Gastrocnemius medialis (tissue), 4 donors: ENCODE results near the gene HOXA6. TPM values are rescaled to one million over a fixed set of nuclear protein-coding genes. Genes with fewer than 3 reads are reported as not detected.

Experiments
- ATAC-seq, 2 donors: fragments of 150-250 bp; one replicate each; pipeline ENCODE4 v1.9.1; 2016
- DNase-seq, 2 donors: peaks; one replicate each; pipeline ENCODE4 v3.0.0-alpha.2; 2019
- H3K27ac ChIP-seq, 4 donors: fragments of 200-600 bp; sonication (generic); 1 replicate in 1 of 4; 2 replicates in 3 of 4; pipeline ENCODE4 v1.5.1; 2016 to 2018; ENCODE audit warnings: mild to moderate bottlenecking in 2 of 4, moderate library complexity in 1 of 4
- H3K27me3 ChIP-seq, 3 donors: fragments of 200-600 bp; sonication (generic) in 2 of 3; 1 replicate in 1 of 3; 2 replicates in 2 of 3; pipeline versions ENCODE4 v1.5.1 to v1.6.0; 2016 to 2019; ENCODE audit warnings: mild to moderate bottlenecking in 1 of 3, moderate library complexity in 1 of 3
- H3K36me3 ChIP-seq, 2 donors: fragments of 200-600 bp; sonication (generic) in 1 of 2; one replicate each; pipeline ENCODE4 v1.5.1; 2017 to 2018
- H3K4me1 ChIP-seq, 2 donors: fragments of 200-600 bp; sonication (generic) in 1 of 2; one replicate each; pipeline ENCODE4 v1.5.1; 2016 to 2017; ENCODE audit warnings: mild to moderate bottlenecking in 2 of 2
- H3K4me3 ChIP-seq, 4 donors: fragments of 200-600 bp; sonication (generic) in 3 of 4; 1 replicate in 1 of 4; 2 replicates in 3 of 4; pipeline ENCODE4 v1.5.1; 2016 to 2019; ENCODE audit warnings: mild to moderate bottlenecking in 2 of 4
- H3K9me3 ChIP-seq, 3 donors: fragments of 200-600 bp; sonication (generic) in 2 of 3; 1 replicate in 1 of 3; 2 replicates in 2 of 3; pipeline ENCODE4 v1.5.1; 2016 to 2019
- POLR2A ChIP-seq, 2 donors: fragments of 450-650 bp; IDR thresholded peaks; one replicate each; pipeline ENCODE4 v1.6.1; 2017; ENCODE audit warnings: antibody characterized with exemption in 2 of 2, mild to moderate bottlenecking in 2 of 2, moderate library complexity in 2 of 2
- in situ Hi-C, 4 donors: fragments of 200-750 bp; cut with MboI; loops; one replicate each; pipeline versions ENCODE4 v1.15.0 to v1.8.0; 2017; ENCODE audit warnings: low sequenced_read_pairs in 4 of 4
- intact Hi-C: fragments of 100-400 bp; cut with DNase I; formaldehyde crosslinking; loops from one replicate; pipeline ENCODE4 v1.15.1; 2023; ENCODE audit warnings: low total_unique reads
- total RNA-seq, 4 donors: library from RNA; depleted of rRNA; stranded (reverse); fragments of >200 nt; gene quantifications; one replicate each; pipeline versions ENCODE4 v1.1.0 to v1.2.3, GENCODE V29; 2016
- TF ChIP-seq, protein P1 (sequence below), 5 experiments: fragments of 450-650 bp in 3 of 5; fragments of 200-600 bp in 2 of 5; sonication (generic) in 2 of 5; IDR thresholded peaks in 4 of 5; conservative IDR thresholded peaks in 1 of 5; 1 replicate in 4 of 5; 2 replicates in 1 of 5; pipeline ENCODE4 v1.5.1; 2016 to 2019; ENCODE audit warnings: antibody characterized with exemption in 5 of 5, mild to moderate bottlenecking in 3 of 5, moderate library complexity in 3 of 5

Gene HOXA6
- total RNA-seq, 4 donors from 2014 or later: 2.6 to 5.6 (median 4.2) TPM

DNA sequence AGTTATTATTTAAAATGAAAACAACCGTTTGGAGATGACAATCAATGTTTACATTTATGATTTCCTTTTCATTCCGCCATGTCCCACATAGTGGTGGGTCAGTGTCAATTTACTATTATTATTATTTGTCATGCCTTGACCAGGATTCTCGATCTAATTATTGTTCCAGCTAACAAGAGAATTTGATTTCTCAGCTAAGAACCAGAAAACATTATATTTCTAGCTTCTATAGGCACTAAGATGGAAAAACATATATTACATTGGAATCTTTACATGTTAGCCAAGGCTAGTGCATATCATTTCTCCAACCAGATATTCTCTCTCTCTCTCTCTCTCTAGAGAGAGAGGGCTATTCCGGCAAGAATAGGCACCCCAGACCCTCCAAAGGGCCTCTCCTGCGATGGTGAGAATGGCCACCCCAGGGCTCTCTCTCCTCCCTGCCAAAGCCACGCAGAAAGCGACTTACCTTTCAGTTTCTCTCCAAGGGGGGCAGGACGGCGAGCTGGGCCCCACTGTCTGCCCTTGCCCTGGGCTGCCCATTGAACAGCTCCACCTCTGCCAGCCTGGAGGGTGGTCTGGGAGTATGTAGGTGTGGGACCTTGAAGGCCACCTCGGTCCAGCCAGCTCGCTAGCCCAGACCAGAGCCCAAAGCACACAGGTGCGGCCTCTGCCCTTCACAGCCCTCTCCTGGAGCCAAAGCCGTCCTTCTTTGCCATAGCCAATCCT, 2.4 kb upstream of the HOXA6 start:
- H3K27me3 ChIP-seq: no peaks in the 10 kb centered on the region
- TF ChIP-seq POLR2A (IDR thresholded peaks at IDR 0.05): no peak
- TF ChIP-seq, protein P1, sequence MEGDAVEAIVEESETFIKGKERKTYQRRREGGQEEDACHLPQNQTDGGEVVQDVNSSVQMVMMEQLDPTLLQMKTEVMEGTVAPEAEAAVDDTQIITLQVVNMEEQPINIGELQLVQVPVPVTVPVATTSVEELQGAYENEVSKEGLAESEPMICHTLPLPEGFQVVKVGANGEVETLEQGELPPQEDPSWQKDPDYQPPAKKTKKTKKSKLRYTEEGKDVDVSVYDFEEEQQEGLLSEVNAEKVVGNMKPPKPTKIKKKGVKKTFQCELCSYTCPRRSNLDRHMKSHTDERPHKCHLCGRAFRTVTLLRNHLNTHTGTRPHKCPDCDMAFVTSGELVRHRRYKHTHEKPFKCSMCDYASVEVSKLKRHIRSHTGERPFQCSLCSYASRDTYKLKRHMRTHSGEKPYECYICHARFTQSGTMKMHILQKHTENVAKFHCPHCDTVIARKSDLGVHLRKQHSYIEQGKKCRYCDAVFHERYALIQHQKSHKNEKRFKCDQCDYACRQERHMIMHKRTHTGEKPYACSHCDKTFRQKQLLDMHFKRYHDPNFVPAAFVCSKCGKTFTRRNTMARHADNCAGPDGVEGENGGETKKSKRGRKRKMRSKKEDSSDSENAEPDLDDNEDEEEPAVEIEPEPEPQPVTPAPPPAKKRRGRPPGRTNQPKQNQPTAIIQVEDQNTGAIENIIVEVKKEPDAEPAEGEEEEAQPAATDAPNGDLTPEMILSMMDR (IDR thresholded peaks at IDR 0.05 in 4 of 5, conservative IDR thresholded peaks at IDR 0.05 in 1 of 5): no peak
- peaks cover 0 to 8% of the 10 kb centered on the region in 2 donors for H3K36me3 ChIP-seq
- peak overlapping the region; percentile 90 to 96 (median 94) for H3K27ac ChIP-seq
- in situ Hi-C loops: loop anchor here (5.0 to 25.0 kb wide), 5 partner anchors 293 to 938 kb away; partner anchors contain the start of genes CBX3 (in 1 of the 4) and HNRNPA2B1 (in 1 of the 4)
- H3K9me3 ChIP-seq: no peaks in the 10 kb centered on the region
- DNase-seq (no peak), ATAC-seq (peak; percentile 17 to 45)
- H3K4me1 ChIP-seq: peaks cover 52 to 63% of the 10 kb centered on the region in 2 donors
- intact Hi-C loops: loop anchor here (1.0 kb wide), 1 partner anchor 20 kb away; the partner anchor contains the start of gene HOXA4
- peak overlapping the region; percentile 64 to 75 (median 70) for H3K4me3 ChIP-seq

DNA sequence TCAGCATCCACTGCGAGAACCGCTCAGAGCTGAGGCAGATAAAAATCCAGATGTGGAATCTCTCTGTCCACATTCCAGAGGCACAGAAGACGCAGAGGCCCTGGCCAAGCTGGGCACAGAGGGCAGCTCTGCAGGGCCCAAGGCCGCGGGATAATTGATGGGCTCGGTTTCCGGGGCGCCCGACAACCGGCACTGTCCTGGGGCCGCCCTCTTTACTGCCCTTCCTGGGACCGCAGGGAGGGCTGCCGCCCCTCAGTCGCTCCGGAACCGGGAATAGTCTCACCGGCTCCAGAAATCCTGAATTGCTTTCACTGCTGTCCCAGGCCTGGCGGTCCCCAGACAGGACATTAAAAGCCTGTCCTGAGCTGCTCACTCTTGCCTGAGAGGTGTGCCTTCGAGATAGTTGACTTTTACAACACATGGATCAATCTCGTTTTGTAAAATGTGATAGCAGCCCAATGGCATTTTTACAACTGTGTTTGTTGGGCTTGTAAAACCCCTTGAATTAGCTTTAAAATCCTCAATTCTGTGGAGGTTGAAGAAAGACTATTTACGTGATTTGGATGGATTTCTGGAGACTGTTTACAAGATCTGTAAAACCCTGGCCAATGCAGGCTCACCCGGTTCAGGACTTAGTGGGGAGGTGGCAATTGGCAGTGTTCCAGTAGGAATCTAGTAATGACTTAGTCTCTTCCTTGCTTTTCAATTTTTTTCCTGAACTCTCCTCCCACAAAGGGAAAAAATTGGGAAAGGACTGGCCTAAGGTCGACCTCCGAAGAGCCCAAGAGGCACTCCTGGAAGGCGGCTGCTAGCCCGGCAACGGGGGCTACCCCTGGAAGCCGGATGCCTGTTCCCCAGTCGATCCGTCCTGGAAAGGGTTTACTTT, 1.4 kb upstream of the HOXA6 start:
- no peaks in the 10 kb centered on the region for H3K27me3 ChIP-seq
- DNase-seq (no peak), ATAC-seq (no peak)
- in situ Hi-C loops: loop anchor here in 3 of 4 donors (5.0 to 10.0 kb wide), 3 partner anchors 292 to 784 kb away; no protein-coding TSS in a partner anchor
- intact Hi-C loops: no loop called here
- peak overlapping the region; percentile 90 to 96 (median 94) for H3K27ac ChIP-seq
- TF ChIP-seq, protein P1 (IDR thresholded peaks at IDR 0.05 in 4 of 5, conservative IDR thresholded peaks at IDR 0.05 in 1 of 5): no peak
- no peak for TF ChIP-seq POLR2A (IDR thresholded peaks at IDR 0.05)
- no peaks in the 10 kb centered on the region for H3K9me3 ChIP-seq
- peaks cover 52 to 60% of the 10 kb centered on the region in 2 donors for H3K4me1 ChIP-seq
- peak overlapping the region; percentile 64 to 75 (median 70) for H3K4me3 ChIP-seq
- peaks cover 0 to 18% of the 10 kb centered on the region in 2 donors for H3K36me3 ChIP-seq

DNA sequence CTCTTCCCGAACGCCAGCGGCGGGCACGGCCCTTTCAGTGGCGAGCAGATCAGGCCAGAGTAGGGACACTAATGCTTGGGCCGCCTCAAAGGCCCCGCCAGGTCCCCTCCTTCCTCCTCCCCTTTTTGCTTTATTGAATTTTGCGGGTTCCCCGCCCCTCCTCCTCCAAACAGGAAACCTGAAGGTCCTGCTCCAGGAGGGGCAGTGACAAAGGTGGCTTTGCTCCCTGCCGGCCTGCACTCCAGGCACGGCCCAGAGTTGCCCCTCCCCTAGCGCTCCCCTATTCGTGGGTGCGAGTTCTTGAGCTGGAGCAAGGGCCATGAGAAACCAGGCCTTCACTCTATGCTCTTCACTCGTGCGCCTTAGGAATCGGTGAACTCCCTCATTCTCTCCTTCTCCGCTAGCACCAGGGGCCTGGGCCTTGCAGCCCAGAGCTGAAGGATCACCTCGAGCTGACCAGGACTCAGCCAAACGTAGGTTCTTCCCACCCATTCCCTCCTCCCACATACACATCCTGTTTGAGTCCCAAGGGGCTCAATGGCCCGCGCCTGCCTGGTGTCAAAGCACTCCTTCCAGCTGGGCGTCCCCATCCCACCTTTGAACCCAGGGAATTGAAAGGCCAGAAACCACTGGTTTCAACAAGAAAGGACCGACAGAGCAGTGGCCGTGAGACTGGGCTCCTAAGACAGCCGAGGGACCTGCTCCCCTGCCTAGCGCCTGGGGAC, 619 bp upstream of the HOXA6 start:
- intact Hi-C loops: no loop called here

More for the DNA sequence above, 619 bp upstream of the HOXA6 start:
- no peak for TF ChIP-seq POLR2A (IDR thresholded peaks at IDR 0.05)
- TF ChIP-seq, protein P1 (IDR thresholded peaks at IDR 0.05 in 4 of 5, conservative IDR thresholded peaks at IDR 0.05 in 1 of 5): no peak
- Histone ChIP-seq H3K9me3 (no peaks in the 10 kb centered on the region), H3K27ac (peak overlapping the region; percentile 90 to 96 (median 94)), H3K4me1 (peaks cover 50 to 60% of the 10 kb centered on the region in 2 donors), H3K4me3 (peak overlapping the region; percentile 64 to 75 (median 70)), H3K27me3 (no peaks in the 10 kb centered on the region), H3K36me3 (peaks cover 0 to 20% of the 10 kb centered on the region in 2 donors)
- ATAC-seq (no peak), DNase-seq (no peak)
- in situ Hi-C loops: loop anchor here in 3 of 4 donors (5.0 to 10.0 kb wide), 3 partner anchors 291 to 783 kb away; no protein-coding TSS in a partner anchor
